GM18517 (cell line): ENCODE measurements around the gene NME9.

Source experiments
- ATAC-seq: cut with Tn5 transposase; IDR thresholded peaks from one replicate; pipeline ENCODE4 v1.9.1; 2021; ENCODE audit warnings: mild to moderate bottlenecking, moderate library complexity; ENCODE audit not compliant: unreplicated experiment

Gene NME9

DNA sequence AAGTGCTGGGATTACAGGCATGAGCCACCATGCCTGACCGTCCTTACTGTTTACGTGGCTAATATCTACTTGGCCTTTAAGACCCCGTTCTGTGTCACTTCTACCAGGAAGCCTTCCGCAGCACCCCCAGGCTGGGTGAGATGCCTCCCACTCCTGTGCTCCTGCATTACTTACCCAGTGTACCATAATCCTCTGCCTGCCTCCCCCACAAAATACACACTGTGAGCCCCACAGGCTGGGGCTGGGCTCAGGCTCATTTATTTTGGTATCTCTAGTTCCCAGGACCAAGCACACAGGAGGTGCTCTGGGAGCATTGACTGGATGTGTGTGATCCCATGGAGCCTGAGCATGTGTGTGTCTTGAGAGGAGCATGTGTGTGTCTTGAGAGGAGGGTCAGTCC, 33.7 kb upstream of the NME9 start:
- no peak for ATAC-seq

DNA sequence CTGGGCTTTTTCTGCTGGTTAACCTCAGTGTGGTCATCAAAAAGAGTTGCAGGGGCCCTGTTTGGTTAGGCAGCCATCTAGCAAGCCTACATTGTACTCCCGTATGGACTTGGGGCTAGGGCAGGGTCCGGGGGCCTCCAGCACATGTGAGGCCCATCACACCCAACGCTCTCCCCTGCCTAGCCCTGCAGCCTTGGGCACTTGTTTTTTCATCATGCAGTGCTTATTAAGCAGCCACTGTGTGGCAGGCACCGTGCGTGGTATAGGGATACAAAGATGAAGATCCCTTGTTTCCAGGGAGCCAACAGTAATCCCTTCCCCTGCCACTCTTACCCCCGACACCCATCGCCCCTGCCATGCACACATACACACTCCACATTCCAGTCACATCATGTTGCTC, 32.9 kb upstream of the NME9 start:
- ATAC-seq = no peak

DNA sequence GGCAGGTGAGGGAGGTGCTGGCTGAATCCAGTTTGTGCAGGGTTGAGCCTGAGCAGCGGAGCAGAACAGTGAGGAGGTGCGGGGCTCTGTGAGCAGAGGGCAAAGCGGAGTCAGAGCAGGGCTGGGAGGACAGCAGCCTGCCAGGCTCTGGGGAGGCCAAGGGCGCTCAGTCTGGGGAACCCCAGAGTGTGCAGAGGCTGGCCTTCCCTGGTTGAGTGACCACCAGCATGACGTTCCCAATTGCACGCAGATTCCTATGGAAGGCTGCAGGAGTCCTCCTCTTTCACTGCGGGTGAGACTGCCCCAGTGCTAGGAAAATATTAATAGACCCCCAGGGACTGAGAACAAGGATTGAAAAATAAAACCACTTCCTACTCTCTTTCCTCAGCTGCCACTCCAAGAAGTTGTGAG, 31.9 kb upstream of the NME9 start:
- ATAC-seq = no peak

DNA sequence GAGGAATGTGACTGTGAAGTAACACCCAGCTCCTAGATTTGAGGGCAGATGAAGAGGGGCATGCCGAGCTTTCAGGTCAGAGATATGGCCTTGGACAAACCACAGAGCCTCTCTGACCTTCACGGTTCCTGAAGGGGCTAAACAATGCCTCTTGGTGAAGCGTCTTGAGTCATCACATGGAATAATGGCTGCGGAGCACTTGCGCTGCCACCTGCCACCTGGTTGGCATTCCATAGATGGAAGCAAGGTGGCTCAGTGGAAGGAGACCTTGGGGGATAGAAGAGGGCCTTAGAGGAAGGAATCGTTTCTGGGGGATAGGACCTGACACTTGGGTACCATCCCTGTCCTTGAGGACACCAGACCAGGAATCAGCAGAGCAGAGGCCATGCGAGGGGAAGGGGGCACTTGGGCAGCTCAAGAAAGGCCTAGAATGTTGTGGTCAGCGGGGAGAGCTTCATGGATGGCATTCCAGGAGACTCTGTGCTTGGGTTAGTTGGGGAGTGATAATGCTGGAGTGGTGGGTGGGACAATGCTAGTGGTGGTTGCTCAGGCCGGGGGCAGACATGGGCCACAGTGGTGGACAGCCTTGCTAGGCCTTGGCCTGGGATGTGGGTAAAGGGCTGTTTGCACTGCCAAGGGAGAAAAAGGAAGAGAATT, 31.3 kb upstream of the NME9 start:
- ATAC-seq = no peak

DNA sequence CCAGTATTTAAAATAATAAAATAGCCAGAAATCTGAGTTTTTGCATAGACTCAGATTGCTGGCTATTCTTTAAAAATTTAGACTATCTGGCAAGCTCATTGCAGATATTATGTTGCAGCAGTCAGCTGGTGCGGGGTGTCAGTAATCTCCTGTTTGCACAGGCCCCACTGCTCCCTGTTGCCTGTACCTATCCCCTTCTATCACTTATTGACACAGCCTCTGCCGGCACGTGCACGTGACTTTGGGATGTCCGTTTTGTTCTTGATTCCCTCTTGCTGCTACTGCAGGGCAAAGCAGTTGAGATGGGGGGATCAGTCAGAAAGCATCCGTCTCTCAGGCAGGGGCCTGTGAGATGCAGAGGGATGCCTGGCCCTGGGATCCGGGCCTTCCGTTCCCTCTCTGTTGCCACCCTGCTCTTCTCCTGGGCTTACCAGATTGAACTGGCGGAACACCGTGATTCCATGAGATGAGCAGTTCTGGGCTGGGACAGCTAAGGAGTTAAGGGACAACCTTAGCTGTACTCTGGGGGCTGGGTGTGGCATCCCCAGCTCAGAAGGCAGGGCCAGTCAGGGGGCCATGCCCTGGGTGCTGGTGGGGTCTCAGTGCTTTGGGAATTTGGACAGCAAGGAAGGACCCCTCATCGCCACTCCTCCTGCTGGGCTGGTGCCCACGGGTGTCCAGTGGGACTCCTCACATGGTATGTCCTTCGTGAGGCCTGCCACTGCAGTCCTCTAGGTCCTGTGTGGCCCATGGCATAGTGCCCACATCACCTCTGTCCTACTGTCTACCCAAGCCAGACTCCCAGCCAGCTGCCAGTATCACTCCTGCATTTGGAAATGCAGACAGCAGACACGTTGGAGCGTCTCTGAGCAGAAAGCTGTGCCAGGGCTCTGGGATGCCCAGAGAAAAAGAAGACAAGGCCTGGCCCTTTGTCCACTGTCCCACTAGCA, 30.5 kb upstream of the NME9 start:
- ATAC-seq = no peak

DNA sequence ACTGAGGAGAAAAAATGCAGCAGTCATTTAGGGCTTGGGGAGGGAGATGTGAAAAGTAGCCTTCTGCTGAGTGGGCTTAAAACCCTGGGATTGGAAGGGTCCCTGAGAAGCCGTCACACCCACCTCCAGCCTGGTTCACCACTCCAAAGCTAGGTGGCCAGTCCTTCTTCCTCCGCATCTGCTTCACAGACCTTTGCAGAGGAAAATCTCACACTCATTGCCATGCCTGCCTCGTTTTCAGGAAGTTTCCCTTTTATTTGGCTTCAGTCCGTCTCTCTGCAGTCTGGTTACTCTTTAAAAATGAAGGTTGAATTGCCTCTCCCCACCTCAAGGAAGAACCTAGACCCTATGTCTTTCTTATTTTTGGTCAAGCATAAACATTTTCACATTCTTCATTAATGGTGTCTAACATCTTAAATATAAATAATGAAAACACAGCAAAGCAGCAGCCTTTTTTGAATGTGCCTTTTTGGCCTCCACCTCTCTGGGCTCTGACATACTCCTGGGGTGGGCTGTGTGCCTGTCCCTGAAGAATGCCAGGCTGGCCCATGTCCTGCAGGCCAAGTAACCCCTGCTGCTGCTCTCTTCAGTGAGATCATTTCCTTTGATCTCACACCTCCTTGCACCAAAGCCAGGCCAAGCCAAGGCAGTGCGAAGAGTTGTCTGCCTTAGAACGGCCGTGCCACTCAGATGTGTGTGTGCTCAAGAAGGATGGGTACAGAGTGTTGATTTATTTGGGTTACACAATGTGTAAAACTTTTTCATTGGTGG, 29.7 kb upstream of the NME9 start:
- no peak for ATAC-seq

DNA sequence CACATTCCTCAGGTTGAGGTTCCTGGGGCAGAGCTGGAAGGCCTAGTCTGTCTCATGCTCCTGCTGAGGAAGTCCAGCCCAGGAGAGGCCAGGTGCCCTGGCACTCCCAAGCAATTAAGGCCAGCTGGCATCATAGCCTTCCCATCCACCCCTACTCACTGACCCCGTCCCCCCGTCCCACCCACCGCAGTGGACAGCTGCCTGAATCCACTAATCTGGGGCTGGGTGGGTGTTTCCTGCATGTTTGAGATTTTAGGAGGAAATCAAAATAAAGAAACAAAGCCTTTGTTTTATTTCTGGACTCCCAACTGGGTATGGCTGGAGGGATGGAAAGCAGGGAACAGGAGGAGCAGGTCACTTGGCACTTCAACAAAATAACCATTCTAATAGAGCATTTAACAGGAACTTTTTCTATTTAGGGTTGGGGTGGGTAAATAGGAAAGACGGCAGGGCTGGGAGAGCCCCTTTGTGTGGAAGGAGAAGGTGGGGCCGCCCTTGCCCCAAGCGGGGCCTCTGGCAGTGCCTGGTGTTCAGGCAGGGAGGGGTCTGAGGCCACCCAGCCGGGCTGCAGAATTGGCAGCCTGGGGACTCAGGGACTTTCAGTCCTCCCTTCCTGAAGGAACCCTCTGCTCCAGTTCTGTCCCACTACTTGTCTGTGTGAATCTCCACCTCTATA, 27.2 kb upstream of the NME9 start:
- no peak for ATAC-seq

DNA sequence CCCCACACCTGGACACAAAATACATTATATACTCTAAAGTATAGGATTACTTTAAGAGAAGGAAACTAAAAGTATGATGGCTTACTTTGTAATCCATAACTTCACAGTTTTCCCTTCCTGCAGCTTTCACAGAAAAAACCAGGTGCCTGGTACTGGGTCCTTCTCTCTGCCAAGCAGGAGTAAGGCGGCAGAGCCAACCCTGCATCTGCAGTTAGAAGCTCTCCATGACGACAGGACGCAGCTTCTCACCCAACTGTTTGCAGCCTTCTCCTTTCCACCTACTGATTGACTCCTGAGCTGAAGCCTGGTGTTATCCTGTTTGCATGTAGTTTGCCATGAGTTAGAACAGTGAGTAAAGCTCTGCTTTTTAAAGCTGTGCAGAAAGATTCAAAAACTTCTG, 25.4 kb upstream of the NME9 start:
- no peak for ATAC-seq

DNA sequence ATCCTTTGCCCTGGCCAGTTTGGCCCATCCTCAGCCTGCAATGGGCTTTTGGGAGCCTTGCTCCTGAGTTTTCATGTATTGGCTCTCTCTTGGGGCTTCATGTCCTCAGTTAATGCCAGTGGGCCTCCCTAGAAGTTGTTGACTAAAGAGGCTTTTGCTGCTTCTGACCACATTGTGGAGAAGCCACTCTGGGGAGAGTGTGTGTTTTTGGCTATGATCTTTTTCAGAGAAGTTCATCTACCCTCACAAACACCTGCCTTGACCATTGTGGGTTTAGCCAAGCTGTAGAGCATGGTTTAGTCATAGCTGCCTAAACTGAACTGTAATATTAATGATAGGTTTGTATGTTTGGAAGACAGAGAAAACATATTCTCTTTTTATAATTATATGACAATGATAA, 24.7 kb upstream of the NME9 start:
- ATAC-seq = no peak

DNA sequence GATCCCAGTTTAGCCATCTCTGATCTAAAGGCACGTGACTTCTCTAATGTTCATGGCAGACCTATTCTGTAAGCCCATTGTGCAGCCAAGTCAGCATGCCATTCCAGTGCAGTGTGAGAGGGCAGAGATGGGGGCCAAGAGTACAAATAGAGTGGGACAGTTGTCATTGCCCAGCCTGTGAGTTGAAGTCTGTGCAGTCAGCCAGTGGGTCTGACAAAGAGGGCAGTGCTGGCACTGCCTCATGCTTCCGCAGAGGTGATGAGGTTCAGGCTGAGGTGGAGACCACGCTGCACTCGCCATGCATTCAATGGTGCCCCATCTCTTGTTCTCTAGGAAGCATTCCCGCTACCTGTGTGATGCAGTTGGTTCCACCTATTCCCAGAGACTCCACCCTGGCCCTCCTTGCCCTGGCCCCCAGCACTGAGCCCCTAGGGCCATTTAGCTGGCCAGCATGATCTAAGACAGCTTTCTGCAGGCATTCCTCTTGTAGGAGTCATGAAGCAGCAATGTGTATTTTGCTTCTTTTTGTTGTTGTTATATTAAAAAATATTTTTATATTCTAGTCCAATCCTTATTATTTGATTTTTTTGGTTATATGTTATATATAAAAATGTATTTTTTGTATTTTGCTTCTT, 22.4 kb upstream of the NME9 start:
- ATAC-seq = no peak

DNA sequence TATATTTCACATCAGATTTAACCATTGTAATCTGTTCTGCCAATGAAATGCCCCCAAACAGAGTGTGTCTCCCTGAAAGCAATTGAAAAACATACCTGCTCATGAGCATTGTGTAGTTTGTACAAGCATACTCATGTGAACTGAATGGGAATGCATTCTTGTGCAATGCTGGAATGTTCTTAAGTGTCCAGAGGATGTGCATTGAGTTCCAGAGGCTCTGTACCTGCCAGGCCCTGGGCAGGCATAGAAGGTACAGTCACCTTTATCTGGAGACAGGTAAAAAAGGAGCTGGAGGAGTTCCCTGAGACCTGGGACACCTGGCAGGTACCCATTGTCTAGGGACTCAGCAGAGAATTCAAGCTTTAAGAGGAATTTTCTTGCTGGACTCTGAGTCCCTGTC, 21.5 kb upstream of the NME9 start:
- ATAC-seq = no peak

DNA sequence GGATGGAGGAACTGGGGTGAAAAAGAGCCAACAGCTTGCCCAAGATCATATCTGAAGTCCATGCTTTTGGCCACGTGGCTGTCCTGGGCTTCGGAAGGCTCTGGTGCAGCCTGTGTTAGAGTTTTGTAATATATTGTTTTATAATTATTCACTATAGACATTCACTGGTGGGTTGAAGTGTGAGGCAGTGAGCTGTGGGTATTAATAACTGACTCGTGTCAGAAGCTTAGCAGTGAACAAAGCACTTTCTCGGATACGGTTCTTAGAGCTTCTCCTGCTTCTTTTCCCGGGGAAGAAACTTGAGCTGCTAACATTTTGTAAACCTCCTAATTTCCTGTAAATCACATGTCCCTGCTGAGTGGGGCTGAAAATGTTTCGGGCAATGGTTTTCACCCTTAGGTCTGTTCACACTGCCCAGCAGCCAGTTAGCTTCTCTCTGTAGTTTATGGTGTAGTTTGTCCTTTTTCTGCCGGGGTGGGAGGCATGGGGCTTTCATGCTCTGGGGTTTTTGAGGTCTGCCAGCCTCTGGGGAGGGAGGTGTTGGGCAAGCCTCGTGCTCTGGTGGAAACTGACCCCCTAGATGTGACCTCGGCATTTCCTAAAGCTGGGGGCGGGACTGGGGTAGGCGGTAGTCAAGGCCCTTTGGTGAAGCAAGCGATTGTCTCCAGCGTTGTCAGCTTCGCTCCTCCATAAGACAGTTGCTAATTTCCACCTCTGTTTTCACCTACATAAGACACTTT, 20.4 kb upstream of the NME9 start:
- no peak for ATAC-seq

DNA sequence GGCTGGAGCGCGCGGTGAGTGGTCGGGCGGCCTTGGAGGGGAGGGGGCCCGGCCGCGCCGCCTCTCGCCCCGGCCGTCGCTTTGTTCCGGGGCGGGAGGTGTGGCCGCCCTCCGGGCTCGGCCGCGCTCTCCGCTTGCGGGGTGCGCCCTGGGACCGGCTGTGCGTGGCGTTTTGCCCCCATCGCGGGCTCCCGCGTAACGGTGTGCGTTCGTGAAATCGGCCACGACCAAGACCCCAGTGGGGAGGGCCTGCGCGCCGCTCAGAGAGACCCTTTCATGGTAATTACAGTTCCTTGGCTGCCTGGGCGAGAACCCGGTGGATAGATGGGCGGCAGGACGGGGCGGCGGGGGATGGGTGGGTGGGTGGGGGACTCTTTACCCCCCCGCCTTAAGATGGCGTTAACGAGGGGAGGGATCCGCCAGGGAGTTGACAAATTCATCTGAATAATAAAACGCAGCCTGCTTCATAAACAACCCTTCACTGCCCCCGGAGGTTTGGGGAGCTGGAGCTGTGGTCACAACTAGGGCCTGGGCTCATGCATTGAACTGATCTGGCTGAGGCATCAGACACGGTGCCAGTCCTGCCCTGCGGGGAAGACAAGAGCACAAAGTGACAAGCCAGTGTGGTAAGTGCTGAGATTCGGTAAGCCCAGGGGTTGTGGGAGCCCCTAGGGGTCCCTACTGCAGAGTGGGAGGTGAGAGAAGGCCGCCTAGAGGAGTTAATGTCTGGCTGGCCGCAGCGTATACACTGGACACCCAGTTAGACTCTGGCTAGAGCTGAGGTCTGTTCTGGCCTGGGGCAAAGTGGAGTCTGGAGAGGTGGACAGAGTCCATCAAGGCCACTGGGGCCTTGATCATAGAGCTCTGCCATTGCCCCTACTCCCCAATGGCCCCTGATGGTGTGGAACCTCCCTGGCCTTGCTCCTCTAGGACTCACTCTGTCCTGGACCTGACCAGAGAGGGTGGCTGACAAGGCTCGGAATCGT, 19.4 kb upstream of the NME9 start:
- ATAC-seq = no peak

DNA sequence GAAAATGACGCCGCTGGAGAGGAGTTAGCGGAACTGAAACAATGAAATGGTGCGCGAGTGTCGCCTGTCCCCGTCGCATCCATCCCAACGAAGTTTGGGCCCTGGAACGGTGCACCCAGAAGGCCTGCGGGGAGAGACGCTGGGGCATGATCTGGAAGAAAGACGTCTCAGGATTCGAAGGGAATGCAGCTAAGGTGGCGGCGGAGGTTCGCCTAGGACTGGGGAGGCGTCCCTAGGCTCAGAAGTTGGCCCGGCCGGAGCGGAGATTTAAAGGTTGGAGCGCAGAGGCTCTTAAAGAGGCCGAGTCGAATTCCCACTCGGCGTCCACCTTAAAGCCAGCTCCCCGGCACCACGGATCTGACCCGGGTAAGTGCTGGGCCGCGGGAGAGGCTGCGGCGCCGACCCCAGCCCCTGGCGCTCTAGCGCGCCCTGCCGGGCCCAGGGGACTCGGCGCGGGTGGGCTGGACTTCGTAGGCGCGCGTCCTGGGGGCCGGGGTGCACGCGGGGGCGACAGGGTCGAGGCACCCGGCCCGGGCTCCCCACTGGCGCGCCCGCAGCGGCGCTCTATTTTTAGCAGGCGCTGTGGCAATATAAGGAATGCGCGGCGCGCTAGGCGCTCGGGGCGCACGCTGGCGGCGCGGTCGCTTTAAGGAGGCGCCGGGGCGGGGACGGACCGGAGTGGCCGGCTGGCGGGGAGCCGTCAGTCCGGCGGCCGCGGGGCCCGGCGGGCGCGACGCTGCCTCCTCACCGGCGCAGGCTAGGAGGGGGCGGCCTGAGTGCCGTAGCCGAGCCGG, 18.5 kb upstream of the NME9 start, which contains the start of gene MRAS:
TSS of gene MRAS (plus strand) at position 620 of the 794 bp plus-strand sequence. CDS start 24,305 bp downstream, outside the sequence.
- no peak for ATAC-seq

DNA sequence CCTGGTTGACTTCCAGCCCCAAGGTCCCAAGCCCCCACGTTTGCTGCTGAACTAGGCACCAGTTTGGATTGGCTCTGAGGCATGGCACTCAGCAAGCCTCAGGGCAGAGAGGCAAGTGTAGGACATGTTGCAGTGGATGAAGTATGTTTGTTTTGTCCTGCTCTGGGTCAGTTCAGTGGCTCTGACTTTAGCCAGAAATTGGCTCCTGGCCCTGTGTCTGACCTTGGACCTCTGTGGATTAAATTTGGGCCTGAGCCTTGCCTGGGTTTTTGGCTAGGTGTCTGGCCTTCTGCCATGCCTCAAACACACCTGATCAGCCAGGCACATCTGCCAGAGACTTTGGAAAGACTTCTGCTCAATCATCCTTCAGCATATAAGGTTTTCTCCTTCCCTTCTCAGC, 15.1 kb upstream of the NME9 start:
- no peak for ATAC-seq

DNA sequence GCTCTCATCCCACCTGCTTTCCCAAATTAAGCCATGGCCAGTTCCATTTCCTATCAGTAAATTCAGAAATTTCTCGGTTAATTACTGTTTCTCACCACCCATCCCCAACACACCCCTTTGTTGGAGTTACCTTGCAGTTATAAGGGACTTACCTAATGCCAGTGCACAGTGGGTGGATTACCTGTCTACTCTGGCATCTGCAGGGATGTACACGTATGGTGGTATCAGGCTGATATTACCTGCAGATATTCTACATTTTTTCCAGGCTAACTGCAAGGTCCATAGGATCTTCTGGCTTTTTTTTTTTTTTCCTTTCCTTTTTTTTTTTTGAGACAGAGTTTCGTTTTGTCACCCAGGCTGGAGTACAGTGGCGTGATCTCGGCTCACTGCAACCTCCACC, 10.9 kb upstream of the NME9 start:
- ATAC-seq = no peak

DNA sequence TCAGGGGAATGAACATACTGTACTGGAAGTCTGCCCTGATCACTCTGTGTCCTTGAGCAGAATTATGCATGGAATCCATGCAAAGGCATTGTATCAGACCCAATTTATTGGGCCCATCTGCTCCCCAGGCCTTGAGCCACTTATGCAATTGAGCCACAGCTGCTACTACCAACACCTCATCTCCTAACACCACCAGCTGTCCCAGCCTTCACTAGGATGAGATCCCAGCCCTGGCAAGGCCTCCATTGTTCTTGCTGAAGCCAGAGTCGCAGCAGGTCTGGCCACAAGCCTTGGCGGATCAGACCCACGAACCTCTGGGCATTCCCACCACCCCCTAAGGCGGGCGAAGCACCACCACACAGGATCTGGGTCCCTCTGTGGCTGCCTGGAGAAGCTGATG, 9.2 kb upstream of the NME9 start:
- ATAC-seq = no peak

DNA sequence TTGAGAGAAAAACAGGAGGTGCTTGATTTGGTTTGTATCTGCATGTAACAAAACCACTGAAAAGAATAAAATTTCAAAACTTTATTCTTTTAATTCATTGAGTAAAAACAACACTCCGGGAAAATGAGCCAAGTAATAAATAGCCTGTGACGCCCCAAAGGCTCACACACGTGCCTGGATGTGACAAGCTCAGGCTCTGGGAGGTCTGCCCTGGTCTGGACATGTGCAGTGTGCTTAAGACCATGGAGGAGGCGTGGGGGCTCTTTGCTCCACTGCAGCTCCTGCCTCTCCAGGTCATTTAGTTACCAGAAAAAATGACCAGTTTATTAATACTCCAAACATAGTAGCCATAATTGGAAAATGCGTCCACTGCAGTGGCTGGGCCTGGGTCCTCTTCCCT, 8.6 kb upstream of the NME9 start:
- no peak for ATAC-seq
